Esophagus (tissue), 2 donors: ENCODE results near the gene C2orf76. TPM values are rescaled to one million over a fixed set of nuclear protein-coding genes. Genes with fewer than 3 reads are reported as not detected.
"Not testable (repeated sequence)": the region's sequence is repeated elsewhere in the genome, so short reads cannot be mapped to it uniquely, and the experiment has no call there.

Source experiments
- H3K27ac ChIP-seq, 2 donors: one replicate each; pipeline ENCODE4 v1.5.1; 2013; ENCODE audit warnings: low read depth in 2 of 2, mild to moderate bottlenecking in 2 of 2, inconsistent platforms in 1 of 2, low read length in 1 of 2, moderate library complexity in 1 of 2
- H3K27me3 ChIP-seq, 2 donors: one replicate each; pipeline ENCODE4 v1.6.1; 2013; ENCODE audit warnings: low read length in 2 of 2, control low read depth in 1 of 2, mild to moderate bottlenecking in 1 of 2; ENCODE audit not compliant: insufficient read depth in 2 of 2, control insufficient read depth in 1 of 2
- H3K36me3 ChIP-seq, 2 donors: one replicate each; pipeline ENCODE4 v1.6.1; 2013; ENCODE audit warnings: low read length in 1 of 2; ENCODE audit not compliant: control insufficient read depth in 2 of 2, insufficient read depth in 2 of 2
- H3K4me1 ChIP-seq, 2 donors: one replicate each; pipeline ENCODE4 v1.6.1; 2013; ENCODE audit warnings: low read length in 1 of 2; ENCODE audit not compliant: control insufficient read depth in 2 of 2, insufficient read depth in 2 of 2
- H3K4me3 ChIP-seq, 2 donors: one replicate each; pipeline ENCODE4 v1.5.1; 2013; ENCODE audit warnings: low read length in 2 of 2, mild to moderate bottlenecking in 2 of 2, low read depth in 1 of 2, moderate library complexity in 1 of 2
- H3K9me3 ChIP-seq, 2 donors: one replicate each; pipeline ENCODE4 v1.6.1; 2013; ENCODE audit warnings: mild to moderate bottlenecking in 2 of 2, low read depth in 1 of 2, low read length in 1 of 2, moderate library complexity in 1 of 2; ENCODE audit not compliant: control insufficient read depth in 2 of 2, insufficient read depth in 1 of 2
- WGBS, 2 donors: extraction: QIAGEN DNeasy Blood & Tissue Kit; methylation state at CpG; one replicate each; pipeline ENCODE4 v1.1.7; 2013; 5-methylcytosine and 5-hydroxymethylcytosine counted together
- polyA plus RNA-seq, 2 donors: library from polyadenylated mRNA; stranded (reverse); fragments of 200-250 nt; gene quantifications; one replicate each; pipeline ENCODE4 v1.2.3, GENCODE V29; 2013
- donor health status: healthy with polysubstance abuse.
- donor health status: Bipolar disorder and iron deficiency.

Gene C2orf76
- polyA plus RNA-seq, result 10 to 100 TPM; 11.7 to 12.6 TPM

DNA sequence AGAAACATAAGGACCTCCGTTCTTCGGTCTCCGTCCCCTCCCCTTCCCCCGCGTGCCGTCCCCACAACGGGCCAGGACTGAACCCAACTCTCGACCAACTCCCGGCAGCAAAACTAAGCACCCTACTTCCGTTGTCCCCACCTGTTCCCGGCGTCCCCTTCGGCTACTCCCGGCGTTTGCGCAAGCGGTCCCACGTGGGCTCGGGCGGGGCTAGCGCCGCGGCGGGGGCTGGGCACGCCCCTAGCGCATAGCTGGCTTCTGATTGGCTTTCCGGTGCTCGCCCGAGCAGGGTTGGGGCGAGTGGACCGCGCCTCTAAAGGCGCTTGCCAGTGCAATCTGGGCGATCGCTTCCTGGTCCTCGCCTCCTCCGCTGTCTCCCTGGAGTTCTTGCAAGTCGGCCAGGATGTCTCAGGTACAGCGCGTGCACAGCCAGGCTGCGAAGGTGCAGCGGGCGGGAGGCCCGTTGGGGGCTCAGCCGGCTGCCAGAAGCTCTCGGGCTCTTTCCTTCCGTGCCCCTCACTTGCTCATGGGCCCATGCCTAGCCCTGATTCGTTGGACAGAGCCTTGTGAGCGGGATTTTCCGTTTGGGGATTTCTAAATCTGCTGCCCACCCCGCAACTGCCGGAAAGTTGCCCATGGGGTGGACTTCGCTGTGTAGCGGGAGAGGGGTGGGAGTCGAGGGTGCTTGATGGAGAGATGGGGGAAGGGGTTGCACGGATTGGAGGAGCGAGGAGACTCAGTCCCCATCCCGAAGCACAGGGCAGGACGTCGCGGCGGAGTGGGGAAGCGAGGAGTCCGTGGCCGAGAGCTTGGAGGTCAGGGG, at the start of gene C2orf76, which contains the start of gene DBI:
C2orf76 (minus strand) TSS at position 186 of the 823 bp plus-strand sequence. CDS start 26,875 bp downstream, outside the sequence.
DBI (plus strand) TSS at position 329 of the 823 bp plus-strand sequence; CDS start at position 404, 75 bp downstream.
- Histone ChIP-seq H3K27ac (peak within 1 kb of the TSS; percentile 92), H3K4me1 (peaks cover 6 to 9% of the 10 kb centered on the region in 2 donors), H3K9me3 (no peaks in the 10 kb centered on the region), H3K36me3 (peaks cover 11 to 23% of the 10 kb centered on the region in 2 donors), H3K4me3 (peak within 1 kb of the TSS; percentile 70 to 85), H3K27me3 (no peaks in the 10 kb centered on the region)
- WGBS, 2 donors, result 0% methylated on average over 61 to 65 of the region's 65 CpGs

DNA sequence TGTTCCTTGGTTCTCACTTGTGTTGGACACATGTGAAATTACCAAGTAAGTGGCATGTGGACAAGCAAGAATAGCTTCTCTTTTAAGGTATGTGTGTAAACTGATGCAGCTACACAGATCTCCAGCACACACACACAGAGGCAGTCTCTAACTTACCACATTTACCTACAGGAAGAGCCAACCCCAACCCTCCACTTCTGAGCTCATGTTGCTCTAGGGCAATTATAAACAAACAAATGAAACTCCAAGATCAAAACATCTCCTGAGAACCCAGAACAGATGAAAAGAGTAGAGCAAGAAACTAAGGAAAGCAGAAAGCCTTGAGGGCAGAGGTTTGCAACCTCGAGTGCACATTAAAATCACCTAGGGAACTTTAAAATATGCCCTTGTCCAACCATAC, 49.0 kb upstream of the C2orf76 start:
- no peaks in the 10 kb centered on the region for H3K4me1 ChIP-seq
- WGBS, 2 donors, result 41 to 77% methylated on average over 1 of the region's 1 CpG
- H3K9me3 ChIP-seq, result no peaks in the 10 kb centered on the region
- no peak overlapping the region for H3K27ac ChIP-seq
- H3K36me3 ChIP-seq, result no peaks in the 10 kb centered on the region
- no peak overlapping the region for H3K4me3 ChIP-seq
- no peaks in the 10 kb centered on the region for H3K27me3 ChIP-seq

DNA sequence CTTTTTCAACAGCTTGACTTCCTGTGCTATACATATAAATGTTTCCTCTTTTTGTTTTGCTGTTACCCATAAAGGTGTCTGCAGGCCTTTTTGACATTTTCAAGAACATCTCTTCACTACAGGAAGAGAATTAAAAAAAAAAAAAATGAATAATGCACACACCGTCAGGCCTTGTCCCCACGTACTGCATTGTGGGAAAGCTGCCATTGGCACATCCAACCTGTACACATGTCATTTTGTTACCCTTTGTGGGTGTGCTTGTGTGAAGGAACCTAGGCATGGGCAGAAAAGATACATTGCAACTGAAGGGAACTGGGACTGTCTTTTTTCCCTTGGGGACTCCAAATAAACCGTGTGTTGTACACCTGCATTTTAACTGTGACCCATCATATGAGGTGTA, 48.3 kb upstream of the C2orf76 start:
- H3K36me3 ChIP-seq, result no peaks in the 10 kb centered on the region
- peaks cover 0 to under 1% of the 10 kb centered on the region in 2 donors for H3K27me3 ChIP-seq
- H3K4me1 ChIP-seq, result no peaks in the 10 kb centered on the region
- 76 to 80% methylated on average over 3 of the region's 3 CpGs for whole genome bisulfite sequencing, 2 donors
- no peak overlapping the region for H3K4me3 ChIP-seq
- H3K27ac ChIP-seq, result no peak overlapping the region
- no peaks in the 10 kb centered on the region for H3K9me3 ChIP-seq

DNA sequence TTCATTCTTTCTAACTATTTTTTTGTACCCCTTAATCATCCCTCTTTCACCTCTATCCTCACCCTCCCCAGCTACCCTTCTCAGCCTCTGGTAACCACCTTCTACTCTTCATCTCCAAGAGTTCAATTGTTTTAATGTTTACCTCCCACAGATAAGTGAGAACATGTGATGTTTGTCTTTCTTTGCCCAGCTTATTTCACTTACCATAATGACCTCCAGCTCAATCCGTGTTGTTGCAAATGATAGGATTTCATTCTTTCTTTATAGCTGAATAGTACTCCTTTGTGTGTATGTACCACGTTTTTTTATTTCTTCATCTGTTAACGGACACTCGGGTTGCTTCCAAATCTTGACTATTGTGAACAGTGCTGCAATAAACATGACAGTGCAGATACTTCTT, 42.9 kb upstream of the C2orf76 start:
- Histone ChIP-seq H3K27me3 (peaks cover 0 to 2% of the 10 kb centered on the region in 2 donors), H3K9me3 (no peaks in the 10 kb centered on the region), H3K36me3 (no peaks in the 10 kb centered on the region), H3K4me1 (no peaks in the 10 kb centered on the region), H3K27ac (no peak overlapping the region), H3K4me3 (no peak overlapping the region)
- 66 to 76% methylated on average over 4 of the region's 4 CpGs for WGBS, 2 donors

DNA sequence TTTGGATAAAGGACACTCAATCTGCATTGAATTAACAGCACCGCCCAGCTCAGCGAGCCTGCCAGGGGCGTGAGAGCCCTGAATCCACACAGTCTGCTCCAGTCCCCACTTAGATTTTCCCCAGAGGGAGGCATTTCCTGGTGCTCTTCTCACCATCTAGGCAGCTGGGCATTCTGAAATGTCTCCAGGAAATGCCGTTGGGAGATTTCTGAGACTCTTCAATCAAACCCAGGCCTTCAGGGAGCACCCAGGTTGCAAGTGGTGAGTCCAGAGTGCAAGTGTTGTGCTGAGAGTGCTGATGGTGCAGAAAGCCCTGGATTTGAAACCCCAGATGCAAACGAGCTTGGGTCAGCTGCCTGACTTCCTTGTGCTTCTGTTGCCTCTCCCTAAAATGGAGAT, 41.6 kb upstream of the C2orf76 start:
- Histone ChIP-seq H3K4me1 (no peaks in the 10 kb centered on the region), H3K36me3 (no peaks in the 10 kb centered on the region), H3K27me3 (peaks cover 0 to 2% of the 10 kb centered on the region in 2 donors), H3K9me3 (no peaks in the 10 kb centered on the region), H3K27ac (no peak overlapping the region), H3K4me3 (no peak overlapping the region)
- 49 to 57% methylated on average over 5 of the region's 5 CpGs for WGBS, 2 donors

DNA sequence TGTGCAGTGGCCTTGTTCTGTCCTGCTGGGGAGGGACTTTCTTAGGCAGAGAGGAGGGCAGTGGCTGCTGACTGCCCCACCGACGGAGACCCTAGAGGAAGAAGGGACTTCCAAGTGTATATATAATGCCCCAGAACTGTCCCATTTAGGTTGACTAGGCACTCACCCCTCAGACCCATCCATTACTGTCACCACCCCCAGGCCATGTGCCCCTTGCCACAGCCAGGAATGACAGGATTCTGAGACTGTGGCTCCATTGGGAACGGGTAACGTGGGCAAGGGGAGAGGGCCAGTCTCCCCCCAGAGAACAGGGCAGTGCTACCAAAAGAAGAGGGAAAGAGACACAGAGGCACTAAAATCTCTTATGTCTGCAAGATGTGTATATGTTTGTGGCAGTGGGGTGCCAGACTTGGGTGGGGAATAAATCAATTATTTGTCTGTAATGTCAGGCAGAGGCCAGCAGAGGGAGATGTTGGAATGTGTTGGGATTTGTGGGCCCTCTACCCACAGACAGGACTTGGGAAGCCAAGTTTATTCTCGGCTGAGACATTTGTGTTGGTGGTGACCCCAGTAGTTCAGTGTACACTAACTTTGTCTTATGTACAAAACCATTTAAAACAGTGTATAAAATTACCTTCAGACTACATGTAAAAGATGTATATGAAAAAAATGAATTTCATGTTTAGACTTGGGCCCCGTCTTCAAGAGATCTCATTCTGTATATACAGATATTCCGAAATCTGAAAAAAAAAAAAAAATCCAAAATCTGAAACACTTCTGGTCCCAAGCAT, 41.0 kb upstream of the C2orf76 start:
- H3K4me3 ChIP-seq, result no peak overlapping the region
- no peaks in the 10 kb centered on the region for H3K36me3 ChIP-seq
- H3K4me1 ChIP-seq, result no peaks in the 10 kb centered on the region
- H3K27ac ChIP-seq, result no peak overlapping the region
- no peaks in the 10 kb centered on the region for H3K9me3 ChIP-seq
- peaks cover 0 to 2% of the 10 kb centered on the region in 2 donors for H3K27me3 ChIP-seq
- WGBS, 2 donors, result 67 to 73% methylated on average over 7 of the region's 7 CpGs

DNA sequence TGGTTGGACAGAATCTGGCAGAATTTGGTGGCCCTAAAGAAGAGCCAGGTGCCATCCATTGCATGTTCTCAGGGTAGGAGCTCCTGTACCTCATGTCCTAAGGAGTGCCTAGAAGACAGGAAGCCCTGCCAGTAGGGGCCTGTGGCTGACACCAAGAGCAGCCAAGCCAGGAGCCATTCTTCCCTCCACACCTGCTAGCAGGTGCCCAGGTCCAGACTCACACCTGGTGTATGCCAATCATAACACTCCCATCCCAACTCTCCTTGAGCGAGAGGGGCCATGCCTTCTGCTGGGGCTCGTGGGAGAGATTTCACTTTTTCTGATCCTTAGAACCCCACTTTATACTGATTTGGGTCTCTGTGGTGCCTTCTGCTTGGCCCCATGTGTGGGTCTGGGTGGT, 38.5 kb upstream of the C2orf76 start:
- WGBS, 2 donors, result 91 to 96% methylated on average over 2 of the region's 2 CpGs
- H3K36me3 ChIP-seq, result no peaks in the 10 kb centered on the region
- H3K27me3 ChIP-seq, result peaks cover 0 to 2% of the 10 kb centered on the region in 2 donors
- no peaks in the 10 kb centered on the region for H3K9me3 ChIP-seq
- no peaks in the 10 kb centered on the region for H3K4me1 ChIP-seq
- H3K27ac ChIP-seq, result no peak overlapping the region
- H3K4me3 ChIP-seq, result no peak overlapping the region

DNA sequence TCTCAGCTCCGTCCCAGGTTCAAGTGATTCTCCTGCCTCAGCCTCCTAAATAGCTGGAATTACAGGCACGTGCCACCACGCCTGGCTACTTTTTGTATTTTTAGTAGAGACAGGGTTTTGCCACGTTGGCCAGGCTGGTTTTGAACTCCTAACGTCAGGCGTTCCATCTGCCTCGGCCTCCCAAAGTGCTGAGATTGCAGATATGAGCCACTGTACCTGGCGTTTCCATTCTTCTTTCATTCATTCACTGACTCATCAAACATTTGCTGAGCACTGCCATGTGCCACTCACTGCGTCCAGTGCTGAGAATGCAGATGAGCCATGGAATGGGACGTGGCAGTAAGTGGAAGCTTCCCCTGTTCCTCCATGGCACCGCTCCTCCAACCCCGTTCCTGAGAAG, 37.0 kb upstream of the C2orf76 start:
- H3K9me3 ChIP-seq, H3K4me3 ChIP-seq, H3K4me1 ChIP-seq, H3K27ac ChIP-seq, H3K27me3 ChIP-seq, H3K36me3 ChIP-seq: not testable (repeated sequence)
- WGBS, 2 donors, result 88 to 90% methylated on average over 12 of the region's 12 CpGs

DNA sequence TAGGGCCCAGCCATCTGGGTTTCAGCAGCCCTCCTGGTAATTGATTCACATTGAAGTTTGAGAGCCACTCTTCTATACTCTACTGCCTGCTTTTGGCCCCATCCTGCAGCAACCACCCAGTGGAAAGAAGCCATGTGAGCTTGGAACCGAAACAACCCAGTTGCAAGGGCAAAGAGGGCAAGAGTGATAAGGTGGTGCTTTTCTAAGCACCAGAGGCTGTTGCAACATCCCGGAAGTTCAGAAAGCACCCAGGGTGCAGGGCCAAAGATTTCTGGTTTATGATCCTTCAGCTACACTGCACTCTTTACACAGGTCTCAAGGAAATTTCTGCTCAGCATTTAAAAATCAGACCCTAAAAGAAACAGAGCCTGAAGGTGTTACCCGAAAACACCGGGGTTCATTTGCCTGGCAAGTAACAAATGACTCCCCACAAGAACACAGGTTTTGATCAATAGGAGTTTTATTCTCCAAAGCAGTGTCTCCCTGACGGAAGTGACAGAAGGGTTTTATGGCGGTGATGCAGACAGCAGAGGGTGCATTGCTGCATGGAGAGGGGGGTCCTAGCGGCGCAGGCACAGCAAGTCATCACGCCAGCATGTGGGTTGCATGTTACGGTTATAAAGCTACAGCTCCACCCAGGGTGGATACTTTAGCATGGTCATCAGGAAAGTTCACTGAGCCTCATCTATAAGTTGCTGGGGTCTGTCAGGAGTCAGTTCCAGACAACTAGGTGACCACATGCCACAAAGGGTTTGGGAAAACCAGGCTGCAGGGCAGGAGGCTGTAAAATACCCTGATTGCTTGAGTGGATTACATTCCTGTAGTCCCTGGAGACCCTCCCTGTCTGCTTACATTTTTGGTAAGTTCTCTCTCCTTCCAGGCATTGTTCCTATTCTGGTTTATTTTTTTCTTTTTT, 36.3 kb upstream of the C2orf76 start:
- Histone ChIP-seq H3K4me3 (no peak overlapping the region), H3K27ac (no peak overlapping the region)

More for the DNA sequence above, 36.3 kb upstream of the C2orf76 start:
- no peaks in the 10 kb centered on the region for H3K9me3 ChIP-seq
- H3K27me3 ChIP-seq, result no peaks in the 10 kb centered on the region
- no peaks in the 10 kb centered on the region for H3K4me1 ChIP-seq
- no peaks in the 10 kb centered on the region for H3K36me3 ChIP-seq
- 68 to 76% methylated on average over 10 of the region's 10 CpGs for whole genome bisulfite sequencing, 2 donors
